HEK293 (cell line): ENCODE results near the gene BBOF1.

Experiments
- CTCF ChIA-PET: fragments of 350-600 bp; formaldehyde crosslinking; extraction: SDS; loops from one replicate; lab custom pipeline; 2021; ENCODE audit warnings: antibody characterized with exemption; lab: Yijun Ruan, JAX
- POLR2A ChIA-PET: fragments of 300-600 bp; formaldehyde crosslinking; extraction: SDS; loops from one replicate; lab custom pipeline; 2020; ENCODE audit warnings: antibody characterized with exemption, inconsistent platforms; lab: Yijun Ruan, JAX
- H3K27ac ChIP-seq: fragments of 200-500 bp; sonication (Bioruptor generic); 2 replicates; pipeline ENCODE4 v1.5.1; 2014; ENCODE audit warnings: low read depth, low read length, control low read depth, inconsistent platforms; ENCODE audit errors: extremely low read depth
- H3K36me3 ChIP-seq, 2 experiments: fragments of 200-500 bp in 1 of 2; sonication (Bioruptor generic) in 1 of 2; 1 replicate in 1 of 2; 2 replicates in 1 of 2; pipeline ENCODE4 v1.5.1; 2014 to 2017; ENCODE audit warnings: inconsistent platforms in 2 of 2, low read length in 2 of 2; ENCODE audit not compliant: control insufficient read depth in 2 of 2, insufficient read depth in 1 of 2
- H3K4me1 ChIP-seq: fragments of 200-500 bp; sonication (Bioruptor generic); 2 replicates; pipeline ENCODE4 v1.5.1; 2014; ENCODE audit warnings: mild to moderate bottlenecking, low read length, inconsistent platforms; ENCODE audit not compliant: control insufficient read depth, insufficient read depth
- H3K4me3 ChIP-seq: 2 replicates; pipeline ENCODE4 v1.5.1; 2011; ENCODE audit warnings: low read depth, mild to moderate bottlenecking, control low read depth, low read length, moderate library complexity
- H3K9me3 ChIP-seq: fragments of 200-500 bp; sonication (Bioruptor generic); 2 replicates; pipeline ENCODE4 v1.5.1; 2014; ENCODE audit warnings: low read depth, low read length, inconsistent platforms; ENCODE audit not compliant: control insufficient read depth, insufficient read depth
- ATF2 ChIP-seq: fragments of 450-650 bp; formaldehyde crosslinking; IDR thresholded peaks from 2 replicates; pipeline ENCODE4 v1.5.1; 2016; ENCODE audit warnings: missing biosample characterization, missing genetic modification characterization, low read depth
- BCL11A ChIP-seq: fragments of 450-650 bp; formaldehyde crosslinking; IDR thresholded peaks from 2 replicates; pipeline ENCODE4 v1.5.1; 2016; ENCODE audit warnings: low read depth, missing biosample characterization, missing genetic modification characterization
- FEZF1 ChIP-seq: fragments of 450-650 bp; formaldehyde crosslinking; IDR thresholded peaks from 2 replicates; pipeline ENCODE4 v1.5.1; 2016; ENCODE audit warnings: missing biosample characterization, missing genetic modification characterization
- HOXD13 ChIP-seq: sonication (generic); formaldehyde crosslinking; IDR thresholded peaks from 2 replicates; pipeline ENCODE4 v1.8.0; 2022; ENCODE audit warnings: missing genetic modification reagents, borderline replicate concordance
- KLF16 ChIP-seq: fragments of 450-650 bp; formaldehyde crosslinking; IDR thresholded peaks from 2 replicates; pipeline ENCODE4 v1.5.1; 2017; ENCODE audit warnings: missing biosample characterization, missing genetic modification characterization
- PRDM2 ChIP-seq: fragments of 450-650 bp; formaldehyde crosslinking; IDR thresholded peaks from 2 replicates; pipeline ENCODE4 v1.5.1; 2016; ENCODE audit warnings: missing biosample characterization, missing genetic modification characterization, borderline replicate concordance
- SETDB1 ChIP-seq: IDR thresholded peaks from one replicate; pipeline ENCODE4 v1.6.1; 2017; ENCODE audit warnings: mild to moderate bottlenecking, low read length, moderate library complexity, mixed read lengths; ENCODE audit not compliant: insufficient read length
- SP2 ChIP-seq: fragments of 450-650 bp; formaldehyde crosslinking; IDR thresholded peaks from 2 replicates; pipeline ENCODE4 v1.5.1; 2016; ENCODE audit warnings: missing biosample characterization, missing genetic modification characterization
- TRIM28 ChIP-seq: IDR thresholded peaks from 2 replicates; pipeline ENCODE4 v1.6.1; 2011; ENCODE audit warnings: low read length, control low read depth, borderline replicate concordance
- WT1 ChIP-seq: fragments of 450-650 bp; formaldehyde crosslinking; IDR thresholded peaks from 2 replicates; pipeline ENCODE4 v1.5.1; 2016; ENCODE audit warnings: missing biosample characterization, missing genetic modification characterization
- YY1 ChIP-seq: fragments of 450-650 bp; formaldehyde crosslinking; IDR thresholded peaks from 2 replicates; pipeline ENCODE4 v1.5.1; 2018; ENCODE audit warnings: missing biosample characterization, missing genetic modification characterization
- ZBTB21 ChIP-seq: fragments of 450-650 bp; formaldehyde crosslinking; IDR thresholded peaks from 2 replicates; pipeline ENCODE4 v1.5.1; 2017; ENCODE audit warnings: missing biosample characterization, missing genetic modification characterization
- ZBTB7A ChIP-seq: fragments of 450-650 bp; formaldehyde crosslinking; IDR thresholded peaks from 2 replicates; pipeline ENCODE4 v1.5.1; 2016; ENCODE audit warnings: low read depth, missing biosample characterization, missing genetic modification characterization
- ZIC2 ChIP-seq: fragments of 450-650 bp; formaldehyde crosslinking; IDR thresholded peaks from 2 replicates; pipeline ENCODE4 v1.5.1; 2016; ENCODE audit warnings: missing biosample characterization, missing genetic modification characterization
- ZNF112 ChIP-seq: fragments of 450-650 bp; formaldehyde crosslinking; IDR thresholded peaks from 2 replicates; pipeline ENCODE4 v1.5.0; 2017; ENCODE audit warnings: missing biosample characterization, missing genetic modification characterization
- ZNF121 ChIP-seq: fragments of 450-650 bp; formaldehyde crosslinking; IDR thresholded peaks from 2 replicates; pipeline ENCODE4 v1.5.1; 2016; ENCODE audit warnings: missing biosample characterization, missing genetic modification characterization
- ZNF174 ChIP-seq: fragments of 450-650 bp; formaldehyde crosslinking; IDR thresholded peaks from 2 replicates; pipeline ENCODE4 v1.5.0; 2017; ENCODE audit warnings: missing biosample characterization, mild to moderate bottlenecking, missing genetic modification characterization
- ZNF221 ChIP-seq: fragments of 450-650 bp; formaldehyde crosslinking; IDR thresholded peaks from 2 replicates; pipeline ENCODE4 v1.5.1; 2017; ENCODE audit warnings: missing biosample characterization, missing genetic modification characterization, borderline replicate concordance
- ZNF223 ChIP-seq: fragments of 450-650 bp; formaldehyde crosslinking; IDR thresholded peaks from 2 replicates; pipeline ENCODE4 v1.5.1; 2016; ENCODE audit warnings: missing biosample characterization, missing genetic modification characterization
- ZNF350 ChIP-seq: fragments of 450-650 bp; formaldehyde crosslinking; IDR thresholded peaks from 2 replicates; pipeline ENCODE4 v1.5.0; 2017; ENCODE audit warnings: missing biosample characterization, mild to moderate bottlenecking, missing genetic modification characterization
- ZNF391 ChIP-seq: fragments of 450-650 bp; formaldehyde crosslinking; IDR thresholded peaks from 2 replicates; pipeline ENCODE4 v1.5.1; 2016; ENCODE audit warnings: low read depth, missing biosample characterization, missing genetic modification characterization, borderline replicate concordance
- ZNF404 ChIP-seq: fragments of 450-650 bp; formaldehyde crosslinking; IDR thresholded peaks from 2 replicates; pipeline ENCODE4 v1.5.1; 2017; ENCODE audit warnings: missing biosample characterization, missing genetic modification characterization
- ZNF426 ChIP-seq: fragments of 450-650 bp; formaldehyde crosslinking; IDR thresholded peaks from 2 replicates; pipeline ENCODE4 v1.5.1; 2017; ENCODE audit warnings: missing biosample characterization, missing genetic modification characterization, mild to moderate bottlenecking, inconsistent platforms, moderate library complexity
- ZNF555 ChIP-seq: fragments of 450-650 bp; formaldehyde crosslinking; conservative IDR thresholded peaks from 2 replicates; pipeline ENCODE4 v1.5.1; 2017; ENCODE audit warnings: missing biosample characterization, mild to moderate bottlenecking, missing genetic modification characterization, inconsistent platforms
- ZNF600 ChIP-seq: fragments of 450-650 bp; formaldehyde crosslinking; IDR thresholded peaks from 2 replicates; pipeline ENCODE4 v1.5.1; 2016; ENCODE audit warnings: missing biosample characterization, missing genetic modification characterization
- ZNF626 ChIP-seq: fragments of 450-650 bp; sonication (Bioruptor Pico); formaldehyde crosslinking; IDR thresholded peaks from 2 replicates; pipeline ENCODE4 v1.5.1; 2018; ENCODE audit warnings: missing biosample characterization, missing genetic modification characterization, inconsistent platforms
- ZNF654 ChIP-seq: fragments of 450-650 bp; formaldehyde crosslinking; IDR thresholded peaks from 2 replicates; pipeline ENCODE4 v1.5.1; 2016; ENCODE audit warnings: low read depth, missing biosample characterization, missing genetic modification characterization
- ZNF677 ChIP-seq: fragments of 450-650 bp; IDR thresholded peaks from 2 replicates; pipeline ENCODE4 v1.5.0; 2018; ENCODE audit warnings: missing biosample characterization, mild to moderate bottlenecking, missing genetic modification characterization, moderate library complexity
- ZNF704 ChIP-seq: fragments of 450-650 bp; formaldehyde crosslinking; IDR thresholded peaks from 2 replicates; pipeline ENCODE4 v1.5.1; 2016; ENCODE audit warnings: missing biosample characterization, missing genetic modification characterization
- ZNF76 ChIP-seq: fragments of 450-650 bp; formaldehyde crosslinking; IDR thresholded peaks from 2 replicates; pipeline ENCODE4; 2016; ENCODE audit warnings: low read depth, missing biosample characterization, missing genetic modification characterization, borderline replicate concordance

BBOF1 gene

GRCh38 chr14:74064426-74064825 is 45.3 kb downstream of the BBOF1 start:
- Histone ChIP-seq H3K4me1 (0 out of 2 replicates have a peak, but pooled peaks cover 3% of the 10 kb centered on the region), H3K9me3 (no peaks in the 10 kb centered on the region), H3K27ac (no peak overlapping the region), H3K4me3 (no peak overlapping the region), H3K36me3 (peaks cover 24 to 34% of the 10 kb centered on the region in 2 experiments)
- ChIA-PET CTCF (no interaction called here), POLR2A (no interaction called here)
- TF ChIP-seq ZNF391 = no peak
- no peak for TF ChIP-seq SP2 (tag by site-specific recombination)
- TF ChIP-seq ZNF600 = no peak
- no peak for TF ChIP-seq ZNF426 (tag by site-specific recombination)
- no peak for TF ChIP-seq ZNF626 (tag by site-specific recombination)
- no peak for TF ChIP-seq BCL11A (tag by site-specific recombination)
- TF ChIP-seq WT1 (tag by site-specific recombination) = no peak
- no peak for TF ChIP-seq ZNF76 (tag by site-specific recombination)
- TF ChIP-seq FEZF1 (tag by site-specific recombination) = no peak
- no peak for TF ChIP-seq ZNF350 (tag by site-specific recombination)
- TF ChIP-seq ZNF223 = no peak
- TF ChIP-seq YY1 = no peak
- TF ChIP-seq ATF2 = no peak
- TF ChIP-seq ZNF174 (tag by site-specific recombination) = no peak
- TF ChIP-seq ZNF654 (tag by site-specific recombination) = no peak
- TF ChIP-seq ZBTB21 = no peak
- no peak for TF ChIP-seq HOXD13

- ChIA-PET POLR2A (no interaction called here), CTCF (no interaction called here)
- H3K9me3 ChIP-seq = no peaks in the 10 kb centered on the region
- TF ChIP-seq ZBTB7A (tag by site-specific recombination) = no peak
- TF ChIP-seq ZNF704 (tag by site-specific recombination) = no peak
- no peak for TF ChIP-seq ZNF121 (tag by site-specific recombination)
- no peak for TF ChIP-seq ZIC2
- no peak for TF ChIP-seq TRIM28
- TF ChIP-seq ZNF677 (tag by site-specific recombination) = no peak
- TF ChIP-seq ZNF404 (tag by site-specific recombination) = no peak
- TF ChIP-seq KLF16 (tag by site-specific recombination) = no peak
- no peak for TF ChIP-seq PRDM2 (tag by site-specific recombination)
- TF ChIP-seq YY1 = no peak
- no peak for TF ChIP-seq ZNF112 (tag by site-specific recombination)
- no peak for TF ChIP-seq ZNF555 (tag by site-specific recombination)
- no peak for TF ChIP-seq SETDB1
- TF ChIP-seq ZNF221 (tag by site-specific recombination) = no peak
- H3K4me1 ChIP-seq = 0 out of 2 replicates have a peak, but pooled peaks cover 3% of the 10 kb centered on the region
- no peak overlapping the region for H3K4me3 ChIP-seq
- H3K36me3 ChIP-seq = peaks cover 24 to 34% of the 10 kb centered on the region in 2 experiments
- no peak overlapping the region for H3K27ac ChIP-seq
Measured at GRCh38 chr14:74064883-74065282, 45.7 kb downstream of the BBOF1 start.
